ENCODE measurements around the gene ZNF483. TPM values are rescaled to one million over a fixed set of nuclear protein-coding genes. Genes with fewer than 3 reads are reported as not detected.

The ZNF483 gene
- total RNA-seq, 1 donor from 2014 or later, result 2.2 TPM

DNA sequence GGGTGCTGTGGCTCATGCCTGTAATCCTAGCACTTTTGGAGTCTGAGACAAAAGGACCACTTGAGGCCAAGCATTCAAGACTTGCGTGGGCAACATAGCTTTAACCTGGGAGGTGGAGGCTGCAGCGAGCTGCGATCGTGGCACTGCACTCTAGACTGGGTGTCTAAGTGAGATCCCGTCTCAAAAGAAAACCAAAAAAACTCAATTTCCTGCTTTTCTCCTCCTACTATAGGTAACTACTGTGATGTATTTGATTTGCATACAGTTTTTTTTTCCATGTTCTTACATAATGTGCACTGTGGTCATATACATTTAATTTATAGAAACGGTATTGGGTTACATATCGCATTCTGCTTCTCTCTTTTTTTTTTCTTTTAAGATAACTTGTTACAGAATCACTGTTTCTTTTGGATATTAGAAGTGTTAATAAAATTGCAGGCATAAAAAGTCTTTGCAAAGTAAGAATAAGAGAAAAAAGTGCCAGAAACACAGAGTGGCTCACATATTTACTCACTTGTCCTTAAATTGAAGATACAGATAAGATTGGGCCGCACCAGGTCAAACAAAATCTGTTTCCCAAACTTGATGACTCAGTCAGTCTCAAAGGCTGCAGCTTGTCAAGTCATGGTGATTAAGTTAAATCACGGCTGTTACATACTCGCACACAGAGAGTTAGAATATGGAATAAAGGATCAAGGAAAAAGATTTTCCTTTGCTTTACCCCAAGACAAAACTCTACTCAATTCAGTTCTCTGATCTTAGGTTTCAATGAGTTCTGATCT is 76.4 kb downstream of the ZNF483 start:
- no peak for DNase-seq (ENCODE audit: low read depth)
- H3K4me3 ChIP-seq (ENCODE audit: low read depth, low read length), result no peak overlapping the region
- TF ChIP-seq, protein P1, sequence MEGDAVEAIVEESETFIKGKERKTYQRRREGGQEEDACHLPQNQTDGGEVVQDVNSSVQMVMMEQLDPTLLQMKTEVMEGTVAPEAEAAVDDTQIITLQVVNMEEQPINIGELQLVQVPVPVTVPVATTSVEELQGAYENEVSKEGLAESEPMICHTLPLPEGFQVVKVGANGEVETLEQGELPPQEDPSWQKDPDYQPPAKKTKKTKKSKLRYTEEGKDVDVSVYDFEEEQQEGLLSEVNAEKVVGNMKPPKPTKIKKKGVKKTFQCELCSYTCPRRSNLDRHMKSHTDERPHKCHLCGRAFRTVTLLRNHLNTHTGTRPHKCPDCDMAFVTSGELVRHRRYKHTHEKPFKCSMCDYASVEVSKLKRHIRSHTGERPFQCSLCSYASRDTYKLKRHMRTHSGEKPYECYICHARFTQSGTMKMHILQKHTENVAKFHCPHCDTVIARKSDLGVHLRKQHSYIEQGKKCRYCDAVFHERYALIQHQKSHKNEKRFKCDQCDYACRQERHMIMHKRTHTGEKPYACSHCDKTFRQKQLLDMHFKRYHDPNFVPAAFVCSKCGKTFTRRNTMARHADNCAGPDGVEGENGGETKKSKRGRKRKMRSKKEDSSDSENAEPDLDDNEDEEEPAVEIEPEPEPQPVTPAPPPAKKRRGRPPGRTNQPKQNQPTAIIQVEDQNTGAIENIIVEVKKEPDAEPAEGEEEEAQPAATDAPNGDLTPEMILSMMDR (conservative IDR thresholded peaks at IDR 0.05; ENCODE audit: low read depth, low read length), result no peak

DNA sequence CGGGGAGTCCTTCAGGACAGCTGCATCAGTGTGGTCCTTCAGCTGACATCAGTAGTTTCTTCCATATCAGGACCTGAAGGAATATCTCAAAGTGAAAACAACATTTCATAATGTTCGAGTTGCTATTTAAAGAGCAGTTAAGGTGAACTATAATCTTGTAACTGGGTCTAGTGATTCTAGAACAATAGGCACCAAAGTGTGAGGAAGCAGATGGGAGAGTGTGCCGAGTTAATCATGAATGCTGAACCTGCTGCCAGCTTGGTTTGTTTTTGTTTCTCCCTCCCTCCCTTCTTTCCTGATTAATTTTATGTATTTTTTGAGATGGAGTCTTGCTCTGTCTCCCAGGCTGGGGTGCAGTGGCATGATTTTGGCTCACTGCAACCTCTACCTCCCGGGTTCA is 78.1 kb downstream of the ZNF483 start:
- no peak for DNase-seq (ENCODE audit: low read depth)
- H3K4me3 ChIP-seq (ENCODE audit: low read depth, low read length), result no peak overlapping the region
- TF ChIP-seq, protein P1 (conservative IDR thresholded peaks at IDR 0.05; ENCODE audit: low read depth, low read length), result no peak

DNA sequence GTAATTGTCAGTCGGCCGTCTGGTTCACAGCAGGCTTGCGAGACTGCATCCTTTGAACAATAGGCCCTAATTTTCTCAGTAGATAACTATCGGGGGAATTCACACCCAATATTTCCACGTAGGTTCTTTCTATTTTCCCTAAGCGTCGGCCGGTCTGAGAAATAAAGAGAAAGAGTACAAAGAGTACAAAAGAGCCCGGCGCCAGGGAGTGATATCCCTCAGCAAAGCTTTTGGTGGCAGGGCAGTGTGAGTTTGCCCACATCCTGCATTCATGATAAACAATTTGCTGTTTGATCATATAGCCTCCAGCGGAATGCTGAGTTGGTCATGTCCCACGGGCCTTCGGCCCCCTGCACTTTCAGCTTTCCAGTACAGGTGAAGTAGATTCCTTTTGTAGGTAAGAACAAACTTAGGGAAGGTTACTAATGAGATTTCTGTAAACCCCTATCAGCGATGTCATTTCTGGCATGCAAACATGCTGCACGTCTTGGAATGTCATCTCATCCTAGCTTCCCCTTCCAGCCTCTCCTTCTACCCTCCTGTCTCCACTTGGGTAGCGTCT is 79.2 kb downstream of the ZNF483 start:
- DNase-seq (ENCODE audit: low read depth), result no peak
- TF ChIP-seq, protein P1 (conservative IDR thresholded peaks at IDR 0.05; ENCODE audit: low read depth, low read length), result no peak
- H3K4me3 ChIP-seq (ENCODE audit: low read depth, low read length), result no peak overlapping the region

DNA sequence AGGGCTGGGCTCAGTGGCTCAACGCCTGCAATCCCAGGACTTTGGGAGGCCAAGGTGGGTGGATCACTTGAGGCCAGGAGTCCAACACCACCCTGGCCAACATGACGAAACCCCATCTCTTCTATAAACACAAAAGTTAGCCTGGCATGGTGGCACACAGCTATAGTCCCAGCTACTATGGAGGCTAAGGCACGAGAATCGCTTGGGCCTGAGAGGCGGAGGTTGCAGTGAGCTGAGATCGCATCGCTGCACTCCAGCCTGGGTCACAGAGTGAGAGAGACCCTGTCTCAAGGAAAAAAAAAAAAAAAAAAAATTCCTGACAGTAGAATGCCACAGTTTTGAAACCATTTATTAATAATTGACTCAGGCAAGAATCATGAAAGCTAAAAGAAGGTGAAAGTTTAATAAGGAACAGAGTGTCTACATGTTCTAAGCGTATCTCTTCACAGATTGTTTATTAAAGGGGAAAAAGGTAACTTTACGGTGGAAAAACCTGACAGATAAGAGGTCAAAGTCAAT is 80.1 kb downstream of the ZNF483 start:
- DNase-seq (ENCODE audit: low read depth), result no peak

DNA sequence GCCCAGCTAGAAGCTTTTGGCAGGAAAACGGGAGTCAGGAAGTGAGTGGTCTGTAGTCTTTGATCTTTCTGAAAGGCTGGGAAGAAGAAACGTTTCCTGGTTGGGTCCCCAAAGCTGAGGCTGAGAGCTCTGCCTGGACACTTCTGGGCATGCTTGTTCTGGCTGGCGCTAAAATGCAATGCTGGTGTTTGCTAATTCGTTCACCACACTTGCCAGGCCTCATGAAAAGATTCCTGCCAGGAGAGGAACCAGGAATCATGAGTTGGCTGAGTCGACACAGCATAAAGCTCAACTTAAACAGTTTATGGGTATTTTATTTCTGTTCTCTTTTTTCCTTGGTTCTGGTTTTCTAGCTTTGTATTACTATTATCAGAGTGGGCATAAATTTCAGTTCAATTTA is 85.2 kb downstream of the ZNF483 start:
- TF ChIP-seq, protein P1 (conservative IDR thresholded peaks at IDR 0.05; ENCODE audit: low read depth, low read length), result no peak
- H3K4me3 ChIP-seq (ENCODE audit: low read depth, low read length), result no peak overlapping the region
- no peak for DNase-seq (ENCODE audit: low read depth)

More for the DNA sequence above, 80.1 kb downstream of the ZNF483 start:
- no peak overlapping the region for H3K4me3 ChIP-seq (ENCODE audit: low read depth, low read length)
- TF ChIP-seq, protein P1 (conservative IDR thresholded peaks at IDR 0.05; ENCODE audit: low read depth, low read length), result no peak

DNA sequence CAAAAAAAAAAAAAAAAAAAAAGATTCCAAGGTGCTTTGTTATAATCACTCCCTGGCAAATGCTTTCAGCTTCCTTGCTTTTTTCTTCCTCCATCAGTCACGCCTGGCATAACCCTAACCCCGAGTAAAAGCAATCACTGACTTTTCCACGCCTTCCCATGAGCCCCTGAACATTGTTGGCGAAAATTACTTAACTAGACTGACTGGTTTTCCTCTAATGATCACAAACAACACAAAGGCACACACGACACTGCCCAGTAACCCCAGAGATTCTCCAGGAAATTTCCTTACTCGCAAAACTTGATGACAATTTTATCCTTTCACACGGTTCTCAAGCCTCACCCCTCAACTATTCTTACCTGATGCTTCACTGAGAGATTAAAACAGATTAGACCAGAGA is 85.9 kb downstream of the ZNF483 start:
- no peak for DNase-seq (ENCODE audit: low read depth)
- no peak overlapping the region for H3K4me3 ChIP-seq (ENCODE audit: low read depth, low read length)
- TF ChIP-seq, protein P1 (conservative IDR thresholded peaks at IDR 0.05; ENCODE audit: low read depth, low read length), result no peak
